Measurements from ENCODE around the gene ST6GALNAC5.

GRCh38 chr1:76989976-76990375 lies 122.7 kb downstream of the ST6GALNAC5 start:
- TF ChIP-seq CTCF (conservative IDR thresholded peaks at IDR 0.05 in 1 of 2, IDR thresholded peaks at IDR 0.05 in 1 of 2; ENCODE audit: extremely low read depth in 1 of 2, insufficient read depth in 1 of 2, low read depth in 1 of 2, low read length in 2 of 2) (no peak), EZH2 (IDR thresholded peaks at IDR 0.05; ENCODE audit: borderline replicate concordance, low read length) (no peak)

Measured in mammary epithelial cell (primary cell).